Loucy (cell line): ENCODE measurements around the gene MPL.

Source experiments
- CTCF ChIP-seq: fragments of 200-600 bp; sonication (generic); conservative IDR thresholded peaks from 2 replicates; pipeline ENCODE4 v1.5.1; 2014; ENCODE audit warnings: mild to moderate bottlenecking, antibody characterized with exemption, low read length
- EZH2phosphoT487 ChIP-seq: fragments of 200-600 bp; IDR thresholded peaks from 2 replicates; pipeline ENCODE4 v1.6.1; 2018; ENCODE audit warnings: antibody characterized with exemption, mild to moderate bottlenecking, moderate library complexity, borderline replicate concordance

GRCh38 chr1:43350976-43351375, 13.4 kb downstream of the MPL start:
- no peak for TF ChIP-seq CTCF
- no peak for TF ChIP-seq EZH2phosphoT487
